Measurements from ENCODE around the gene INTS1.

GRCh38 chr7:1502845-1503244 lies 1.3 kb downstream of the INTS1 start:
- TF ChIP-seq GATA3 (IDR thresholded peaks at IDR 0.05; ENCODE audit: low read depth, low read length) (no peak), GATA2 (IDR thresholded peaks at IDR 0.05; ENCODE audit: low read depth, low read length) (no peak)
